K562 (cell line): ENCODE data around the gene B9D2. TPM values are rescaled to one million over a fixed set of nuclear protein-coding genes. Genes with fewer than 3 reads are reported as not detected.

ENCODE experiments used
- CHCHD3 ChIP-seq: fragments of 250-450 bp; sonication (Bioruptor Pico); IDR thresholded peaks from 2 replicates; pipeline ENCODE4 v2.1.2; 2022; ENCODE audit warnings: mild to moderate bottlenecking
- CHD4 ChIP-seq: fragments of 200-600 bp; sonication (generic); IDR thresholded peaks from 3 replicates; pipeline ENCODE4 v1.6.1; 2012; ENCODE audit warnings: low read depth, mild to moderate bottlenecking, mixed read lengths, low read length, inconsistent platforms; ENCODE audit not compliant: insufficient read depth, insufficient replicate concordance, poor library complexity, severe bottlenecking
- POLR3A ChIP-seq: IDR thresholded peaks from 2 replicates; pipeline ENCODE4 v1.6.1; 2011; ENCODE audit warnings: borderline replicate concordance, mild to moderate bottlenecking, moderate library complexity; ENCODE audit not compliant: insufficient read length, insufficient read depth; ENCODE audit errors: extremely low read depth
- PURB ChIP-seq: sonication (generic); formaldehyde crosslinking; IDR thresholded peaks from 2 replicates; pipeline ENCODE4 v1.9.0; 2021; ENCODE audit warnings: low read depth, mild to moderate bottlenecking, missing genetic modification reagents
- SAFB2 ChIP-seq: fragments of 200-400 bp; formaldehyde crosslinking; IDR thresholded peaks from 2 replicates; pipeline ENCODE4 v1.6.1; 2018; ENCODE audit warnings: borderline replicate concordance, low read length, low read depth, moderate library complexity; ENCODE audit not compliant: severe bottlenecking
- SETDB1 ChIP-seq: IDR thresholded peaks from one replicate; pipeline ENCODE4 v1.6.1; 2012; ENCODE audit warnings: low read length, control low read depth, inconsistent platforms
- SIN3A ChIP-seq, 2 experiments: fragments of 150-350 bp in 1 of 2; IDR thresholded peaks; 2 replicates each; pipeline ENCODE4 v1.6.1; 2011 to 2016; ENCODE audit warnings: borderline replicate concordance in 2 of 2, low read depth in 2 of 2, low read length in 2 of 2, mild to moderate bottlenecking in 2 of 2, moderate library complexity in 2 of 2; ENCODE audit not compliant: control insufficient read depth in 1 of 2
- SNRNP70 ChIP-seq: fragments of 200-400 bp; formaldehyde crosslinking; optimal IDR thresholded peaks from 2 replicates; pipeline ENCODE3; 2017; ENCODE audit warnings: low read depth, low read length
- SRF ChIP-seq, 2 experiments: fragments of 250-450, 450-650 bp in 1 of 2; sonication (Bioruptor Pico) in 1 of 2; sonication (generic) in 1 of 2; formaldehyde crosslinking; IDR thresholded peaks; 2 replicates each; pipeline versions ENCODE4 v1.5.0 to v1.5.1; 2020 to 2022; ENCODE audit warnings: mild to moderate bottlenecking in 1 of 2, missing genetic modification reagents in 1 of 2
- polyA plus RNA-seq, 8 experiments: library from polyadenylated mRNA; depleted of rRNA in 4 of 8; stranded (reverse) in 5 of 8; unstranded in 3 of 8; fragments of >200 nt; fragmentation: Nextera tagmentation in 2 of 8; fragmentation: Illumina TruSeq in 1 of 8; extraction: Ambion mirVana in 2 of 8; extraction: Trizol in 1 of 8; gene quantifications; 2 replicates each; pipeline versions ENCODE4 v1.2.1 to v1.2.3, GENCODE V29; 2011 to 2014; ENCODE audit warnings: inconsistent platforms in 1 of 8, missing spikeins in 1 of 8
- total RNA-seq, 7 experiments: library from RNA; depleted of rRNA in 6 of 7; stranded (reverse); fragments of >200 nt in 6 of 7; fragmentation: Illumina TruSeq in 2 of 7; extraction: Trizol in 2 of 7; gene quantifications; 2 replicates each; pipeline versions ENCODE4 v1.2.1 to v1.2.3, GENCODE V29; 2011 to 2021; ENCODE audit warnings: low replicate concordance in 1 of 7
- TF ChIP-seq, protein P1 (sequence below): sonication (generic); formaldehyde crosslinking; IDR thresholded peaks from 2 replicates; pipeline ENCODE4 v1.8.0; 2023; ENCODE audit warnings: mild to moderate bottlenecking, missing genetic modification reagents
- TF ChIP-seq, protein P2 (sequence below): fragments of 450-650 bp; formaldehyde crosslinking; IDR thresholded peaks from 2 replicates; pipeline ENCODE4 v1.4.0; 2020; ENCODE audit warnings: mild to moderate bottlenecking, moderate library complexity
- TF ChIP-seq, protein P3 (sequence below): fragments of 450-650 bp; IDR thresholded peaks from 2 replicates; pipeline ENCODE4 v1.6.1; 2016; ENCODE audit warnings: low read depth, mild to moderate bottlenecking, moderate library complexity

The B9D2 gene
- total and polyA plus RNA-seq, 9 of the 15 experiments (the other 6 are each of a cell fraction or from before 2014, with no cell fraction given) = 0.83 to 6.9 (median 2.8) TPM

DNA sequence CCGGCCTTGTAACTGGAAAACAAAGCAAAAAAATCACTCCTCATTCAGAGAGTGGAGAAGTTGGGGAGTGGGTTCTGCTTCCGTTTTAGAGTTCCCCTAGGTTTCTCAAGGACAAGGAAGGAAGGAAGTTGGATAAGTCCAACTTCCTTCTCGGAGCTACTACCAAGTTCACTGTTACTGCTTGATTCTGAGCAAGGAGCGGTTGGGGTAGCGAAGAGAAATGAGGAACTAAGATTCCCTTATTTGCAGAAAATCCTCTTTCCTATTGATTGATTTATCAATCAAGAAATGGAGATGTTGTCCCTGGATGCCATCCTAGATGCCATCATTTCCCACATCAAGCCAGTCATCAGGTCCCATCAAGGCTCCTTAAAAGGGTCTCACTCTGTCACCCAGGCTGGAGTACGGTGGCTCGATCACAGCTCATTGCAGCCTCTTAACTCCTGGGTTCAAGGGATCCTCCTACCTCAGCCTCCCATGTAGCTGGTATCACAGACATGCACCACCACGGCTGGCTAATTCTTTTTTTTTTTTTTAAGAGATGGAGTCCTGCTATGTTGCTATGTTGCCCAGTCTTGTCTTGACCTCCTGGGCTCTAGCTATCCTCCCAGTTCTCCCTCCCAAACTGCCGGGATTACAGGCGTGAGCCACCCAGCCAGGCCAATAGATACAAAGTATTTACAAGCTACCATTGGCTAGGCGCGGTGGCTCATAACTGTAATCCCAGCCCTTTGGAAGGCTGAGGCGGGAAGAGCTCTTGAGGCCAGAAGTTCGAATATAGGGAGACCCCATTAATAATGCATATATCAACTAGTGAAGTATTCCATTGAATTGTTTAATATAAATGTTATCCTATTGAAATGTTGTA lies 809 bp upstream of the B9D2 start (continued):
- TF ChIP-seq, protein P1, sequence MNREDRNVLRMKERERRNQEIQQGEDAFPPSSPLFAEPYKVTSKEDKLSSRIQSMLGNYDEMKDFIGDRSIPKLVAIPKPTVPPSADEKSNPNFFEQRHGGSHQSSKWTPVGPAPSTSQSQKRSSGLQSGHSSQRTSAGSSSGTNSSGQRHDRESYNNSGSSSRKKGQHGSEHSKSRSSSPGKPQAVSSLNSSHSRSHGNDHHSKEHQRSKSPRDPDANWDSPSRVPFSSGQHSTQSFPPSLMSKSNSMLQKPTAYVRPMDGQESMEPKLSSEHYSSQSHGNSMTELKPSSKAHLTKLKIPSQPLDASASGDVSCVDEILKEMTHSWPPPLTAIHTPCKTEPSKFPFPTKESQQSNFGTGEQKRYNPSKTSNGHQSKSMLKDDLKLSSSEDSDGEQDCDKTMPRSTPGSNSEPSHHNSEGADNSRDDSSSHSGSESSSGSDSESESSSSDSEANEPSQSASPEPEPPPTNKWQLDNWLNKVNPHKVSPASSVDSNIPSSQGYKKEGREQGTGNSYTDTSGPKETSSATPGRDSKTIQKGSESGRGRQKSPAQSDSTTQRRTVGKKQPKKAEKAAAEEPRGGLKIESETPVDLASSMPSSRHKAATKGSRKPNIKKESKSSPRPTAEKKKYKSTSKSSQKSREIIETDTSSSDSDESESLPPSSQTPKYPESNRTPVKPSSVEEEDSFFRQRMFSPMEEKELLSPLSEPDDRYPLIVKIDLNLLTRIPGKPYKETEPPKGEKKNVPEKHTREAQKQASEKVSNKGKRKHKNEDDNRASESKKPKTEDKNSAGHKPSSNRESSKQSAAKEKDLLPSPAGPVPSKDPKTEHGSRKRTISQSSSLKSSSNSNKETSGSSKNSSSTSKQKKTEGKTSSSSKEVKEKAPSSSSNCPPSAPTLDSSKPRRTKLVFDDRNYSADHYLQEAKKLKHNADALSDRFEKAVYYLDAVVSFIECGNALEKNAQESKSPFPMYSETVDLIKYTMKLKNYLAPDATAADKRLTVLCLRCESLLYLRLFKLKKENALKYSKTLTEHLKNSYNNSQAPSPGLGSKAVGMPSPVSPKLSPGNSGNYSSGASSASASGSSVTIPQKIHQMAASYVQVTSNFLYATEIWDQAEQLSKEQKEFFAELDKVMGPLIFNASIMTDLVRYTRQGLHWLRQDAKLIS (CRISPR knock-in tag) = no peak
- no peak for TF ChIP-seq POLR3A
- TF ChIP-seq, protein P2, sequence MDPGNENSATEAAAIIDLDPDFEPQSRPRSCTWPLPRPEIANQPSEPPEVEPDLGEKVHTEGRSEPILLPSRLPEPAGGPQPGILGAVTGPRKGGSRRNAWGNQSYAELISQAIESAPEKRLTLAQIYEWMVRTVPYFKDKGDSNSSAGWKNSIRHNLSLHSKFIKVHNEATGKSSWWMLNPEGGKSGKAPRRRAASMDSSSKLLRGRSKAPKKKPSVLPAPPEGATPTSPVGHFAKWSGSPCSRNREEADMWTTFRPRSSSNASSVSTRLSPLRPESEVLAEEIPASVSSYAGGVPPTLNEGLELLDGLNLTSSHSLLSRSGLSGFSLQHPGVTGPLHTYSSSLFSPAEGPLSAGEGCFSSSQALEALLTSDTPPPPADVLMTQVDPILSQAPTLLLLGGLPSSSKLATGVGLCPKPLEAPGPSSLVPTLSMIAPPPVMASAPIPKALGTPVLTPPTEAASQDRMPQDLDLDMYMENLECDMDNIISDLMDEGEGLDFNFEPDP (CRISPR knock-in tag) = no peak
- TF ChIP-seq SETDB1 = no peak
- no peak for TF ChIP-seq PURB
- peak; percentile 77 for TF ChIP-seq CHD4
- no peak for TF ChIP-seq CHCHD3
- TF ChIP-seq, protein P3, sequence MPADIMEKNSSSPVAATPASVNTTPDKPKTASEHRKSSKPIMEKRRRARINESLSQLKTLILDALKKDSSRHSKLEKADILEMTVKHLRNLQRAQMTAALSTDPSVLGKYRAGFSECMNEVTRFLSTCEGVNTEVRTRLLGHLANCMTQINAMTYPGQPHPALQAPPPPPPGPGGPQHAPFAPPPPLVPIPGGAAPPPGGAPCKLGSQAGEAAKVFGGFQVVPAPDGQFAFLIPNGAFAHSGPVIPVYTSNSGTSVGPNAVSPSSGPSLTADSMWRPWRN = 0 out of 2 replicates have a peak, but pooled peaks have one; percentile 12
- no peak for TF ChIP-seq SRF (CRISPR knock-in tag; IDR thresholded peaks at IDR 0.05)
- TF ChIP-seq SNRNP70 = no peak
- no peak for TF ChIP-seq SAFB2
- TF ChIP-seq SIN3A (IDR thresholded peaks at IDR 0.05; ENCODE audit: borderline replicate concordance in 2 of 2, control insufficient read depth in 1 of 2, low read depth in 2 of 2, low read length in 2 of 2) = peak in 1 of 2 experiments; percentile 5; a peak in 1 of 4 replicates
